Endothelial cell of umbilical vein (primary cell): ENCODE measurements around the gene ADGRF3. TPM values are rescaled to one million over a fixed set of nuclear protein-coding genes. Genes with fewer than 3 reads are reported as not detected.

Experiments
- BruUV-seq: library from RNA; stranded (reverse); fragments of 400-500 nt; replicated peaks from 2 replicates; lab custom pipeline; 2021; lab: Mats Ljungman, UMichigan
- CTCF ChIA-PET: fragments of 300-600, 350-600 bp; sonication (Branson Sonifier 250); formaldehyde crosslinking; loops from one replicate; lab custom pipeline; 2021; ENCODE audit warnings: antibody characterized with exemption, inconsistent platforms; lab: Charles Lee
- POLR2A ChIA-PET: fragments of 300-600, 350-600 bp; sonication (Branson Sonifier 250); formaldehyde crosslinking; loops from one replicate; lab custom pipeline; 2021; ENCODE audit warnings: antibody characterized with exemption, inconsistent platforms; lab: Charles Lee
- DNase-seq: peaks from one replicate; pipeline ENCODE4 v3.0.0-alpha.2; 2011; ENCODE audit warnings: low read depth, low spot score
- FAIRE-seq: peaks from 2 replicates; lab custom pipeline; 2011; peaks lifted over from hg19 to GRCh38; lab: Jason Lieb, UNC
- H2AFZ ChIP-seq: 2 replicates; pipeline ENCODE4 v1.6.0; 2012; ENCODE audit warnings: low read depth, low read length, control low read depth, inconsistent platforms
- H3K27ac ChIP-seq: 2 replicates; pipeline ENCODE4 v1.5.1; 2011; ENCODE audit warnings: low read depth, mild to moderate bottlenecking, control low read depth, low read length, moderate library complexity; ENCODE audit not compliant: insufficient read depth
- H3K27me3 ChIP-seq, 2 experiments: 2 replicates each; pipeline versions ENCODE4 v1.6.0 to v1.6.1; 2011; ENCODE audit warnings: low read length in 2 of 2, mixed read lengths in 1 of 2; ENCODE audit not compliant: control insufficient read depth in 2 of 2, insufficient read depth in 2 of 2
- H3K36me3 ChIP-seq, 2 experiments: 2 replicates in 1 of 2; 3 replicates in 1 of 2; pipeline ENCODE4 v1.5.1; 2011; ENCODE audit warnings: low read length in 2 of 2, mild to moderate bottlenecking in 1 of 2, moderate library complexity in 1 of 2; ENCODE audit not compliant: control insufficient read depth in 2 of 2, insufficient read depth in 2 of 2; ENCODE audit errors: extremely low read depth in 1 of 2
- H3K4me1 ChIP-seq: 3 replicates; pipeline ENCODE4 v1.5.1; 2011; ENCODE audit warnings: mild to moderate bottlenecking, low read length; ENCODE audit not compliant: control insufficient read depth, insufficient read depth; ENCODE audit errors: extremely low read depth
- H3K4me2 ChIP-seq: 2 replicates; pipeline ENCODE4 v1.6.1; 2011; ENCODE audit warnings: low read length, control low read depth, mixed read lengths; ENCODE audit not compliant: insufficient read depth
- H3K4me3 ChIP-seq, 3 experiments: fragments of 200-600 bp in 1 of 3; sonication (generic), shearing (Covaris generic) in 1 of 3; replicated peaks in 1 of 3; 2 replicates each; pipeline ENCODE4 v1.5.1; 2011 to 2016; ENCODE audit warnings: control low read depth in 3 of 3, low read length in 3 of 3, mild to moderate bottlenecking in 2 of 3, inconsistent platforms in 1 of 3, low read depth in 1 of 3, moderate library complexity in 1 of 3; ENCODE audit not compliant: insufficient read depth in 1 of 3
- H3K79me2 ChIP-seq: 2 replicates; pipeline ENCODE4 v1.6.0; 2012; ENCODE audit warnings: low read length, inconsistent platforms; ENCODE audit not compliant: control insufficient read depth, insufficient read depth
- H3K9ac ChIP-seq: replicated peaks from 2 replicates; pipeline ENCODE3; 2011; ENCODE audit warnings: low read length, control low read depth; ENCODE audit not compliant: insufficient read depth; ENCODE audit errors: extremely low read depth
- H3K9me1 ChIP-seq: replicated peaks from 3 replicates; pipeline ENCODE4 v1.6.0; 2011; ENCODE audit warnings: mild to moderate bottlenecking, low read length; ENCODE audit not compliant: control insufficient read depth, insufficient read depth; ENCODE audit errors: extremely low read depth
- H3K9me3 ChIP-seq: replicated peaks from 2 replicates; pipeline ENCODE4 v1.5.1; 2012; ENCODE audit warnings: low read length, inconsistent platforms; ENCODE audit not compliant: control insufficient read depth, insufficient read depth
- H4K20me1 ChIP-seq: replicated peaks from 2 replicates; pipeline ENCODE3; 2011; ENCODE audit warnings: mild to moderate bottlenecking, low read length; ENCODE audit not compliant: control insufficient read depth, insufficient read depth; ENCODE audit errors: extremely low read depth
- EZH2 ChIP-seq: IDR thresholded peaks from 2 replicates; pipeline ENCODE4 v1.6.1; 2012; ENCODE audit warnings: borderline replicate concordance, low read depth, mild to moderate bottlenecking, moderate library complexity, low read length, inconsistent platforms; ENCODE audit not compliant: severe bottlenecking
- FOS ChIP-seq: IDR thresholded peaks from 2 replicates; pipeline ENCODE4 v1.6.1; 2011; ENCODE audit warnings: mild to moderate bottlenecking, low read length, moderate library complexity, borderline replicate concordance; ENCODE audit not compliant: insufficient read depth
- GATA2 ChIP-seq: IDR thresholded peaks from 2 replicates; pipeline ENCODE4 v1.7.0; 2011; ENCODE audit warnings: low read depth, mild to moderate bottlenecking, moderate library complexity, mixed read lengths, low read length; ENCODE audit not compliant: insufficient read length, insufficient read depth
- JUN ChIP-seq: IDR thresholded peaks from 2 replicates; pipeline ENCODE4 v1.6.1; 2011; ENCODE audit warnings: borderline replicate concordance, low read depth; ENCODE audit not compliant: insufficient read length, insufficient read depth
- MYC ChIP-seq: IDR thresholded peaks from one replicate; pipeline ENCODE4 v1.6.1; 2011; ENCODE audit warnings: mild to moderate bottlenecking, low read depth, low read length
- POLR2A ChIP-seq: IDR thresholded peaks from 2 replicates; pipeline ENCODE4 v1.6.1; 2012; ENCODE audit warnings: low read depth, mild to moderate bottlenecking, control low read depth, low read length
- POLR2AphosphoS5 ChIP-seq: IDR thresholded peaks from 2 replicates; pipeline ENCODE4 v1.6.1; 2012; ENCODE audit warnings: low read depth, mild to moderate bottlenecking, control low read depth, low read length, moderate library complexity; ENCODE audit not compliant: insufficient read depth
- dilution Hi-C: fragments of 300-500 bp; cut with MboI; formaldehyde crosslinking; loops from one replicate; pipeline ENCODE4 v1.15.0; 2019; ENCODE audit warnings: low sequenced_read_pairs; ENCODE audit not compliant: extremely low pct_ligation_motif_present
- intact Hi-C: fragments of 100-400 bp; cut with micrococcal nuclease; formaldehyde crosslinking; loops from one replicate; pipeline ENCODE4 v1.10.0; 2022
- polyA plus RNA-seq, 4 experiments: library from polyadenylated mRNA; depleted of rRNA in 3 of 4; stranded (reverse) in 3 of 4; unstranded in 1 of 4; fragments of >200 nt; gene quantifications; 2 replicates each; pipeline versions ENCODE4 v1.2.1 to v1.2.3, GENCODE V29; 2011 to 2012; ENCODE audit warnings: missing spikeins in 1 of 4
- total RNA-seq: library from RNA; stranded (reverse); gene quantifications from 2 replicates; pipeline ENCODE4 v1.2.3, GENCODE V29; 2021
- TF ChIP-seq, protein P1 (sequence below): IDR thresholded peaks from 2 replicates; pipeline ENCODE4 v1.6.1; 2011; ENCODE audit not compliant: insufficient read depth, insufficient read length
- TF ChIP-seq, protein P2 (sequence below), 2 donors: IDR thresholded peaks; 1 replicate in 1 of 2; 2 replicates in 1 of 2; pipeline ENCODE4 v1.5.1; 2011; ENCODE audit warnings: low read length in 2 of 2, mild to moderate bottlenecking in 2 of 2, moderate library complexity in 2 of 2, control low read depth in 1 of 2, inconsistent platforms in 1 of 2, low read depth in 1 of 2; ENCODE audit not compliant: insufficient read depth in 1 of 2; ENCODE audit errors: extremely low read depth in 1 of 2

The ADGRF3 gene
- total and polyA plus RNA-seq, 2 donors (not counting 3 experiments of a cell fraction or from before 2014, with no cell fraction given), result 0.21 to 0.73 TPM

GRCh38 chr2:26384597-26384996, 38.0 kb upstream of the ADGRF3 start:
- ChIA-PET POLR2A (no interaction called here), CTCF (interaction anchor here (0.9 to 1.1 kb wide), 2 partner anchors 8 to 193 kb away, joined by 3 read pairs; no protein-coding TSS in a partner anchor)
- no peak overlapping the region for H3K27ac ChIP-seq
- dilution Hi-C loops (no loop called here), intact Hi-C loops (no loop called here)
- DNase-seq (no peak), FAIRE-seq (no peak)
- no peak overlapping the region for H2AFZ ChIP-seq
- H4K20me1 ChIP-seq, result no peaks in the 10 kb centered on the region
- no peaks in the 10 kb centered on the region for H3K4me1 ChIP-seq
- BruUV-seq, result no TSS peak
- H3K79me2 ChIP-seq, result no peaks in the 10 kb centered on the region
- H3K36me3 ChIP-seq, result peaks cover 0 to 3% of the 10 kb centered on the region in 2 experiments
- H3K4me2 ChIP-seq, result no peak overlapping the region
- no peaks in the 10 kb centered on the region for H3K27me3 ChIP-seq
- H3K9me3 ChIP-seq, result no peaks in the 10 kb centered on the region
- no peak for TF ChIP-seq POLR2A
- no peak for TF ChIP-seq JUN
- TF ChIP-seq POLR2AphosphoS5, result no peak
- TF ChIP-seq, protein P1, sequence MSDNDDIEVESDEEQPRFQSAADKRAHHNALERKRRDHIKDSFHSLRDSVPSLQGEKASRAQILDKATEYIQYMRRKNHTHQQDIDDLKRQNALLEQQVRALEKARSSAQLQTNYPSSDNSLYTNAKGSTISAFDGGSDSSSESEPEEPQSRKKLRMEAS, result no peak
- TF ChIP-seq GATA2, result no peak
- TF ChIP-seq, protein P2, sequence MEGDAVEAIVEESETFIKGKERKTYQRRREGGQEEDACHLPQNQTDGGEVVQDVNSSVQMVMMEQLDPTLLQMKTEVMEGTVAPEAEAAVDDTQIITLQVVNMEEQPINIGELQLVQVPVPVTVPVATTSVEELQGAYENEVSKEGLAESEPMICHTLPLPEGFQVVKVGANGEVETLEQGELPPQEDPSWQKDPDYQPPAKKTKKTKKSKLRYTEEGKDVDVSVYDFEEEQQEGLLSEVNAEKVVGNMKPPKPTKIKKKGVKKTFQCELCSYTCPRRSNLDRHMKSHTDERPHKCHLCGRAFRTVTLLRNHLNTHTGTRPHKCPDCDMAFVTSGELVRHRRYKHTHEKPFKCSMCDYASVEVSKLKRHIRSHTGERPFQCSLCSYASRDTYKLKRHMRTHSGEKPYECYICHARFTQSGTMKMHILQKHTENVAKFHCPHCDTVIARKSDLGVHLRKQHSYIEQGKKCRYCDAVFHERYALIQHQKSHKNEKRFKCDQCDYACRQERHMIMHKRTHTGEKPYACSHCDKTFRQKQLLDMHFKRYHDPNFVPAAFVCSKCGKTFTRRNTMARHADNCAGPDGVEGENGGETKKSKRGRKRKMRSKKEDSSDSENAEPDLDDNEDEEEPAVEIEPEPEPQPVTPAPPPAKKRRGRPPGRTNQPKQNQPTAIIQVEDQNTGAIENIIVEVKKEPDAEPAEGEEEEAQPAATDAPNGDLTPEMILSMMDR (IDR thresholded peaks at IDR 0.05; ENCODE audit: extremely low read depth in 1 of 2, insufficient read depth in 1 of 2, low read depth in 1 of 2, low read length in 2 of 2), result no peak
- no peak for TF ChIP-seq FOS
- TF ChIP-seq EZH2, result no peak
- TF ChIP-seq MYC, result no peak
- H3K4me3 ChIP-seq, result no peak overlapping the region
- no peaks in the 10 kb centered on the region for H3K9me1 ChIP-seq
- H3K9ac ChIP-seq, result no peak overlapping the region
